Neural progenitor cell (in vitro differentiated cells): Measurements from ENCODE around the gene MYO15B. TPM values are rescaled to one million over a fixed set of nuclear protein-coding genes. Genes with fewer than 3 reads are reported as not detected.

Experiments
- DNase-seq: peaks from one replicate; pipeline ENCODE4 v3.0.0-alpha.2; 2016; ENCODE audit warnings: low spot score
- H2AFZ ChIP-seq: fragments of 200-600 bp; sonication (generic); replicated peaks from 2 replicates; pipeline ENCODE4 v1.6.1; 2016; ENCODE audit warnings: antibody characterized with exemption
- H3F3A ChIP-seq: fragments of 200-600 bp; sonication (generic); 2 replicates; pipeline ENCODE4 v1.6.1; 2016; ENCODE audit warnings: antibody characterized with exemption, low read depth
- H3K27ac ChIP-seq: fragments of 200-600 bp; sonication (generic); 2 replicates; pipeline ENCODE4 v1.5.1; 2016; ENCODE audit warnings: mild to moderate bottlenecking
- H3K27me3 ChIP-seq: fragments of 200-600 bp; sonication (generic); 2 replicates; pipeline ENCODE4 v1.6.1; 2016; ENCODE audit warnings: mild to moderate bottlenecking, moderate library complexity
- H3K36me3 ChIP-seq: fragments of 200-600 bp; sonication (generic); 2 replicates; pipeline ENCODE4 v1.5.1; 2016
- H3K4me1 ChIP-seq: fragments of 200-600 bp; sonication (generic); 2 replicates; pipeline ENCODE4 v1.6.1; 2016; ENCODE audit warnings: mixed run types
- H3K4me2 ChIP-seq: fragments of 200-600 bp; sonication (generic); 2 replicates; pipeline ENCODE4 v1.6.1; 2016
- H3K4me3 ChIP-seq: fragments of 200-600 bp; sonication (generic); 2 replicates; pipeline ENCODE4 v1.5.1; 2016
- H3K79me2 ChIP-seq: fragments of 200-600 bp; sonication (generic); 2 replicates; pipeline ENCODE4 v1.6.1; 2016; ENCODE audit warnings: low read depth
- H3K9ac ChIP-seq: fragments of 200-600 bp; sonication (generic); 2 replicates; pipeline ENCODE4 v1.6.1; 2016
- H3K9me3 ChIP-seq: fragments of 200-600 bp; sonication (generic); 2 replicates; pipeline ENCODE4 v1.5.1; 2016; ENCODE audit warnings: low read depth
- H4K20me1 ChIP-seq: fragments of 200-600 bp; sonication (generic); 2 replicates; pipeline ENCODE4 v1.6.1; 2016; ENCODE audit warnings: low read depth
- H3K27ac Mint-ChIP-seq: 3 replicates; pipeline ENCODE4 v1.8.0; 2021; ENCODE audit warnings: mixed read lengths
- H3K27me3 Mint-ChIP-seq: 2 replicates; pipeline ENCODE4 v1.8.0; 2022; ENCODE audit warnings: low read depth, mild to moderate bottlenecking, inconsistent platforms, moderate library complexity, mixed read lengths; ENCODE audit not compliant: insufficient read depth
- H3K36me3 Mint-ChIP-seq: 3 replicates; pipeline ENCODE4 v1.8.0; 2021; ENCODE audit warnings: mixed read lengths
- H3K4me1 Mint-ChIP-seq: 3 replicates; pipeline ENCODE4 v1.8.0; 2021; ENCODE audit warnings: mixed read lengths
- H3K4me3 Mint-ChIP-seq: 3 replicates; pipeline ENCODE4 v1.8.0; 2021; ENCODE audit warnings: mild to moderate bottlenecking, moderate library complexity, mixed read lengths
- H3K9me3 Mint-ChIP-seq: 3 replicates; pipeline ENCODE4 v1.8.0; 2020; ENCODE audit warnings: mixed read lengths
- EZH2 ChIP-seq: fragments of 200-600 bp; sonication (generic); IDR thresholded peaks from 2 replicates; pipeline ENCODE4 v1.6.1; 2017; ENCODE audit warnings: antibody characterized with exemption, mild to moderate bottlenecking, moderate library complexity
- EZH2phosphoT487 ChIP-seq: fragments of 200-600 bp; sonication (generic); IDR thresholded peaks from 2 replicates; pipeline ENCODE4 v1.6.1; 2017; ENCODE audit warnings: antibody characterized with exemption
- total RNA-seq: library from RNA; depleted of rRNA; stranded (reverse); fragments of >200 nt; gene quantifications from 2 replicates; pipeline ENCODE4 v1.2.3, GENCODE V29; 2015; ENCODE audit warnings: low replicate concordance
- TF ChIP-seq, protein P1 (sequence below): fragments of 200-600 bp; sonication (generic); IDR thresholded peaks from 2 replicates; pipeline ENCODE4 v1.5.1; 2017; ENCODE audit warnings: antibody characterized with exemption, mild to moderate bottlenecking

The MYO15B gene
- total RNA-seq, 1 donor from 2014 or later, result 10.2 TPM

DNA sequence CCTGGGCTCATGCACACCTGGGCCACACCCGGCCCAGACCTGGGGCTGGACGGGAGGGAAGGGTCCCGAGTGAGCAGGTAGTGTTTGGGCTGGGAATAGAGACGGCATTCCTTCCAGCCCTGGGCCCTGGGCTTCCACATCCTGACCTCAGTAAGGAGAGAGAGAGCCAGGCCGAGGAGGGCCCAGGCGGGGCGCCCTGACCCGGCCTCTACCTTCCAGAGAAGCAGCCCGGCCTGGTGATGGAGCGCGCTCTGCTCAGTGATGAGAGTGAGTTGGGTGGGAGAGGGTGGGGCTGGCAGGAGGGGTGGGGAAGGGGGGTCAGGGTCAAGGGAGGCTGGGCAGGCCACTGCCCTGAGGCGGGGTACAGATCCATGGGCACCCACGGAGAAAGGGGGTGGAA is 13.6 kb upstream of the MYO15B start:
- no peak for DNase-seq
- Mint-ChIP-seq H3K9me3 (no peaks in the 10 kb centered on the region), H3K27ac (no peak overlapping the region), H3K4me1 (peaks cover 6% of the 10 kb centered on the region), H3K27me3 (peaks cover 4% of the 10 kb centered on the region), H3K4me3 (no peak overlapping the region), H3K36me3 (no peaks in the 10 kb centered on the region)
- H3K9ac ChIP-seq, result no peak overlapping the region
- H2AFZ ChIP-seq, result no peak overlapping the region
- no peaks in the 10 kb centered on the region for H3F3A ChIP-seq
- TF ChIP-seq EZH2 (no peak), EZH2phosphoT487 (no peak)
- TF ChIP-seq, protein P1, sequence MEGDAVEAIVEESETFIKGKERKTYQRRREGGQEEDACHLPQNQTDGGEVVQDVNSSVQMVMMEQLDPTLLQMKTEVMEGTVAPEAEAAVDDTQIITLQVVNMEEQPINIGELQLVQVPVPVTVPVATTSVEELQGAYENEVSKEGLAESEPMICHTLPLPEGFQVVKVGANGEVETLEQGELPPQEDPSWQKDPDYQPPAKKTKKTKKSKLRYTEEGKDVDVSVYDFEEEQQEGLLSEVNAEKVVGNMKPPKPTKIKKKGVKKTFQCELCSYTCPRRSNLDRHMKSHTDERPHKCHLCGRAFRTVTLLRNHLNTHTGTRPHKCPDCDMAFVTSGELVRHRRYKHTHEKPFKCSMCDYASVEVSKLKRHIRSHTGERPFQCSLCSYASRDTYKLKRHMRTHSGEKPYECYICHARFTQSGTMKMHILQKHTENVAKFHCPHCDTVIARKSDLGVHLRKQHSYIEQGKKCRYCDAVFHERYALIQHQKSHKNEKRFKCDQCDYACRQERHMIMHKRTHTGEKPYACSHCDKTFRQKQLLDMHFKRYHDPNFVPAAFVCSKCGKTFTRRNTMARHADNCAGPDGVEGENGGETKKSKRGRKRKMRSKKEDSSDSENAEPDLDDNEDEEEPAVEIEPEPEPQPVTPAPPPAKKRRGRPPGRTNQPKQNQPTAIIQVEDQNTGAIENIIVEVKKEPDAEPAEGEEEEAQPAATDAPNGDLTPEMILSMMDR, result no peak
- H3K9me3 ChIP-seq, result no peaks in the 10 kb centered on the region
- H4K20me1 ChIP-seq, result no peaks in the 10 kb centered on the region
- H3K36me3 ChIP-seq, result no peaks in the 10 kb centered on the region
- no peak overlapping the region for H3K4me2 ChIP-seq
- no peaks in the 10 kb centered on the region for H3K4me1 ChIP-seq
- no peaks in the 10 kb centered on the region for H3K79me2 ChIP-seq
- H3K27ac ChIP-seq, result no peak overlapping the region
- H3K27me3 ChIP-seq, result no peaks in the 10 kb centered on the region
- no peak overlapping the region for H3K4me3 ChIP-seq

DNA sequence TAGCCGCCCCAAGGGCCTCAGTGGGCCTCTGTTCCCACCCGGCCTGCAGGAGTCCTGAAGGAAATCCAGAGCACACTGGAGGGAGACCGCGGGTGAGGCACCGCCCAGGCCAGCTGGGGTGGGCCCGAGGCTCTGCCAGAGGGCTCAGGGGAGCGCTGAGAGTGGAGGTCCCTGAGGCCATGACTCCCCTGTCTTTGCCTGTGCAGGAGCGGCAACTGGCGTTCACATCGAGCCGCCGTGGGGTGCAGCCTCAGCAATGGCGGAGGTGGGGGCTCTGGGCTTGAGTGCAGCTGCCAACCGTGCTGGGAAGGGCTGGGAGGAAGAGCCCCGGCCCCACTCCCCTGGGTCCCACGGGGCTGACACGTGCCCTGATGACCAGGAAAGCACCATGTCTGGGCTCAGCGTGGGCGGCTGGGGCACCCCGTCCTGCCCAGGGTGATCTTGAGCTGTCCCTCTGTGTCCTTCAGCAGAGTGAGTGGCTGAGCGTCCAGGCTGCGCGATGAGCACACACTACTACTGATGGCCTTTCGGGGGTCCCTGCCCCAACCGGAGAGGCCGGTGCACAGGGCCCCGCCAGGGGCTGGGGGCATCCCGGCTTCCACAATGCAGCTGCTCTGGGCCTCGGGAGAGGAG is 13.1 kb upstream of the MYO15B start:
- no peak for DNase-seq
- Mint-ChIP-seq H3K27me3 (peaks cover 4% of the 10 kb centered on the region), H3K9me3 (no peaks in the 10 kb centered on the region), H3K4me1 (peaks cover 7% of the 10 kb centered on the region), H3K36me3 (no peaks in the 10 kb centered on the region), H3K27ac (no peak overlapping the region), H3K4me3 (no peak overlapping the region)
- Histone ChIP-seq H3K27ac (no peak overlapping the region), H3K9ac (no peak overlapping the region), H3K4me3 (no peak overlapping the region), H4K20me1 (no peaks in the 10 kb centered on the region), H3K4me2 (no peak overlapping the region), H2AFZ (no peak overlapping the region), H3F3A (no peaks in the 10 kb centered on the region), H3K79me2 (no peaks in the 10 kb centered on the region), H3K4me1 (no peaks in the 10 kb centered on the region), H3K36me3 (no peaks in the 10 kb centered on the region), H3K27me3 (no peaks in the 10 kb centered on the region), H3K9me3 (no peaks in the 10 kb centered on the region)
- TF ChIP-seq EZH2 (no peak), EZH2phosphoT487 (no peak)
- TF ChIP-seq, protein P1, result no peak

DNA sequence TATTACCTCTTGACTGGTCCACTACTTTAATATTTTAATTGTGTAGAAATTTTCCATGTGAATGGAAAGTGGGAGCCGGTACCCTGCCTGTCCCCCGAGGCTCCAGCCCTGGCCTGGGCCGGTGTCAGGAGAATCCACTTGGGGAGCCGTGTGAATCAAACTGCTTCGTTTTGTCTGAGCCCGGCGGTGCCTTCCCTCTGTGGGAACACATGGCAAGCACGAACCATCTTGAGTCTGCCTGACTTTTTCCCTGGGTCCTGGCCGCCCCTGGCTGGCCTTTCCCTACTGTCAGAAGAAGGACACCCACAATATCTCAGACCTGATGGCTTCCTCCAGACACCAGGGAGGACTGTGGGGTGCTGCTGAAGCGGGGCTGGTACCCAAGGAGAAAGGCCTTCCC is 12.4 kb upstream of the MYO15B start:
- Histone ChIP-seq H3K79me2 (no peaks in the 10 kb centered on the region), H3K27me3 (no peaks in the 10 kb centered on the region), H3K4me2 (no peak overlapping the region), H3K9ac (no peak overlapping the region), H3F3A (no peaks in the 10 kb centered on the region), H3K9me3 (no peaks in the 10 kb centered on the region), H3K27ac (no peak overlapping the region), H3K36me3 (no peaks in the 10 kb centered on the region), H3K4me1 (no peaks in the 10 kb centered on the region), H2AFZ (no peak overlapping the region), H4K20me1 (no peaks in the 10 kb centered on the region), H3K4me3 (no peak overlapping the region)
- Mint-ChIP-seq H3K4me3 (no peak overlapping the region), H3K27ac (no peak overlapping the region), H3K9me3 (no peaks in the 10 kb centered on the region), H3K36me3 (no peaks in the 10 kb centered on the region), H3K27me3 (peaks cover 4% of the 10 kb centered on the region), H3K4me1 (peaks cover 7% of the 10 kb centered on the region)
- DNase-seq, result no peak
- TF ChIP-seq EZH2phosphoT487 (no peak), EZH2 (no peak)
- TF ChIP-seq, protein P1, result no peak
